Measurements from ENCODE around the gene ATP11A.

- TF ChIP-seq CTCF (IDR thresholded peaks at IDR 0.05), result no peak
- TF ChIP-seq POLR2AphosphoS5 (IDR thresholded peaks at IDR 0.05), result no peak
These were observed 223.0 kb downstream of the ATP11A start for GRCh38 chr13:112912726-112913440.
